ENCODE measurements around the gene GPR152.

Gene GPR152

GRCh38 chr11:67452141-67452952 lies at the start of gene GPR152:
TSS of gene GPR152 (minus strand) at chr11:67452729. CDS start at chr11:67452724, 5 bp downstream.
- DNase-seq, result no peak

- DNase-seq, result no peak
These were observed 49.3 kb upstream of the GPR152 start for GRCh38 chr11:67501854-67502253.

- DNase-seq, result no peak
These were observed 48.5 kb upstream of the GPR152 start for GRCh38 chr11:67500831-67501715.

GRCh38 chr11:67500484-67500821 lies 47.9 kb upstream of the GPR152 start:
- no peak for DNase-seq

GRCh38 chr11:67499808-67500483 lies 47.4 kb upstream of the GPR152 start:
- DNase-seq, result no peak

- DNase-seq, result no peak
These were observed 46.0 kb upstream of the GPR152 start for GRCh38 chr11:67498544-67498972.

- DNase-seq, result no peak
These were observed 45.2 kb upstream of the GPR152 start for GRCh38 chr11:67497656-67498291.

GRCh38 chr11:67496113-67496512 lies 43.6 kb upstream of the GPR152 start:
- DNase-seq, result no peak

GRCh38 chr11:67495234-67496005 lies 42.9 kb upstream of the GPR152 start:
- no peak for DNase-seq

- DNase-seq, result no peak
These were observed 42.1 kb upstream of the GPR152 start for GRCh38 chr11:67494371-67495233.

- no peak for DNase-seq
These were observed 41.2 kb upstream of the GPR152 start for GRCh38 chr11:67493548-67494370.

GRCh38 chr11:67492801-67493547 lies 40.4 kb upstream of the GPR152 start:
- no peak for DNase-seq

- DNase-seq, result no peak
These were observed 39.7 kb upstream of the GPR152 start for GRCh38 chr11:67492069-67492727.

GRCh38 chr11:67491276-67492068 lies 38.9 kb upstream of the GPR152 start:
- no peak for DNase-seq

- DNase-seq, result no peak
These were observed 38.2 kb upstream of the GPR152 start for GRCh38 chr11:67490727-67491065.

GRCh38 chr11:67489885-67490726 lies 37.6 kb upstream of the GPR152 start:
- no peak for DNase-seq
